GM23338 (cell line): Measurements from ENCODE around the gene LIPA.

Experiments used
- CREB1 ChIP-seq: fragments of 250-450 bp; sonication (Bioruptor Pico); IDR thresholded peaks from 2 replicates; pipeline ENCODE4 v1.5.0; 2020; ENCODE audit warnings: low read depth, mild to moderate bottlenecking, moderate library complexity
- CTCF ChIP-seq, 2 experiments: fragments of 200-600 bp in 1 of 2; sonication (generic) in 1 of 2; conservative IDR thresholded peaks; 2 replicates each; pipeline versions ENCODE4 v1.5.1 to v1.6.1; 2016 to 2017; ENCODE audit warnings: antibody characterized with exemption in 2 of 2, low read depth in 2 of 2, mild to moderate bottlenecking in 2 of 2, moderate library complexity in 1 of 2
- ETS1 ChIP-seq: IDR thresholded peaks from 2 replicates; pipeline ENCODE4 v1.6.1; 2016; ENCODE audit warnings: antibody characterized with exemption
- EZH2 ChIP-seq: fragments of 200-600 bp; sonication (generic); IDR thresholded peaks from one replicate; pipeline ENCODE4 v1.8.0; 2017; ENCODE audit warnings: antibody characterized with exemption, mild to moderate bottlenecking, low read depth; ENCODE audit not compliant: unreplicated experiment
- EZH2phosphoT487 ChIP-seq: fragments of 200-600 bp; sonication (generic); IDR thresholded peaks from one replicate; pipeline ENCODE4 v1.8.1; 2018; ENCODE audit warnings: antibody characterized with exemption; ENCODE audit not compliant: unreplicated experiment
- JUNB ChIP-seq: IDR thresholded peaks from one replicate; pipeline ENCODE4 v1.6.1; 2016; ENCODE audit warnings: antibody characterized with exemption; ENCODE audit not compliant: unreplicated experiment
- POLR2AphosphoS5 ChIP-seq: IDR thresholded peaks from 2 replicates; pipeline ENCODE4 v1.6.1; 2016; ENCODE audit warnings: antibody characterized with exemption, low read depth
- ZNF114 ChIP-seq: fragments of 250-450 bp; sonication (Bioruptor Pico); IDR thresholded peaks from 2 replicates; pipeline ENCODE4 v1.5.0; 2020; ENCODE audit warnings: mild to moderate bottlenecking, moderate library complexity
- ZNF331 ChIP-seq: fragments of 250-450 bp; sonication (Bioruptor Pico); IDR thresholded peaks from 2 replicates; pipeline ENCODE4 v1.5.0; 2020; ENCODE audit warnings: low read depth, mild to moderate bottlenecking, moderate library complexity
- ZNF462 ChIP-seq: fragments of 250-450 bp; sonication (Bioruptor Pico); IDR thresholded peaks from 2 replicates; pipeline ENCODE4 v1.5.0; 2020; ENCODE audit warnings: mild to moderate bottlenecking, moderate library complexity
- TF ChIP-seq, protein P1 (sequence below): IDR thresholded peaks from one replicate; pipeline ENCODE4 v1.6.1; 2018; ENCODE audit warnings: antibody characterized with exemption; ENCODE audit not compliant: unreplicated experiment

DNA sequence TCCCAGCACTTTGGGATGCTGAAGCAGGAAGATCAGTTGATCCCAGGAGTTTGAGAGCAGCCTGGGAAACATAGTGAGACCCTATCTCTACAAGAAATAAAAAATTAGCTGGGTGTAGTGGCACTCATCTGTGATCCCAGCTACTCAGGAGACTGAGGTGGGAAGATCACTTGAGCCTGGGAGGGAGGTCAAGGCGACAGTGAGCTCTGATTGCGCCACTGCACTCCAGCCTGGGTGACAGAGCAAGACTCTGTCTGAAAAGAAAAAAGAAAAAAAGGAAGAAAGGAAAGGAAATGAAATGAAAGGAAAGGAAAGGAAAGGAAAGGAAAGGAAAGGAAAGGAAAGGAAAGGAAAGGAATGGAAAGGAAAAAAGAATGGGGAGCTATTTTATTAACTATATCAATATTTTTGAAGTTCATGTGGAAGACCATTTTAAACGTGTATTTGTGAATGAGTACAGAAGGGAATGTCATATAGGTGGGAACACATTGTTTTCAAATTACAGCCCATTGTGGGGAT lies 43.2 kb upstream of the LIPA start:
- TF ChIP-seq CTCF (conservative IDR thresholded peaks at IDR 0.05; ENCODE audit: low read depth in 2 of 2) (no peak), EZH2 (no peak), ETS1 (no peak), CREB1 (no peak), POLR2AphosphoS5 (no peak), EZH2phosphoT487 (no peak), ZNF462 (CRISPR knock-in tag) (no peak), ZNF331 (CRISPR knock-in tag) (no peak), JUNB (no peak), ZNF114 (no peak)
- TF ChIP-seq, protein P1, sequence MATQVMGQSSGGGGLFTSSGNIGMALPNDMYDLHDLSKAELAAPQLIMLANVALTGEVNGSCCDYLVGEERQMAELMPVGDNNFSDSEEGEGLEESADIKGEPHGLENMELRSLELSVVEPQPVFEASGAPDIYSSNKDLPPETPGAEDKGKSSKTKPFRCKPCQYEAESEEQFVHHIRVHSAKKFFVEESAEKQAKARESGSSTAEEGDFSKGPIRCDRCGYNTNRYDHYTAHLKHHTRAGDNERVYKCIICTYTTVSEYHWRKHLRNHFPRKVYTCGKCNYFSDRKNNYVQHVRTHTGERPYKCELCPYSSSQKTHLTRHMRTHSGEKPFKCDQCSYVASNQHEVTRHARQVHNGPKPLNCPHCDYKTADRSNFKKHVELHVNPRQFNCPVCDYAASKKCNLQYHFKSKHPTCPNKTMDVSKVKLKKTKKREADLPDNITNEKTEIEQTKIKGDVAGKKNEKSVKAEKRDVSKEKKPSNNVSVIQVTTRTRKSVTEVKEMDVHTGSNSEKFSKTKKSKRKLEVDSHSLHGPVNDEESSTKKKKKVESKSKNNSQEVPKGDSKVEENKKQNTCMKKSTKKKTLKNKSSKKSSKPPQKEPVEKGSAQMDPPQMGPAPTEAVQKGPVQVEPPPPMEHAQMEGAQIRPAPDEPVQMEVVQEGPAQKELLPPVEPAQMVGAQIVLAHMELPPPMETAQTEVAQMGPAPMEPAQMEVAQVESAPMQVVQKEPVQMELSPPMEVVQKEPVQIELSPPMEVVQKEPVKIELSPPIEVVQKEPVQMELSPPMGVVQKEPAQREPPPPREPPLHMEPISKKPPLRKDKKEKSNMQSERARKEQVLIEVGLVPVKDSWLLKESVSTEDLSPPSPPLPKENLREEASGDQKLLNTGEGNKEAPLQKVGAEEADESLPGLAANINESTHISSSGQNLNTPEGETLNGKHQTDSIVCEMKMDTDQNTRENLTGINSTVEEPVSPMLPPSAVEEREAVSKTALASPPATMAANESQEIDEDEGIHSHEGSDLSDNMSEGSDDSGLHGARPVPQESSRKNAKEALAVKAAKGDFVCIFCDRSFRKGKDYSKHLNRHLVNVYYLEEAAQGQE, result no peak
